Thymus (tissue), 11 donors: ENCODE results near the gene NCKAP1. TPM values are rescaled to one million over a fixed set of nuclear protein-coding genes. Genes with fewer than 3 reads are reported as not detected.
"Not testable (repeated sequence)": the region's sequence is repeated elsewhere in the genome, so short reads cannot be mapped to it uniquely, and the experiment has no call there.

Experiments
- DNase-seq, 9 donors: peaks; one replicate each; pipeline ENCODE4 v3.0.0-alpha.2; 2013; ENCODE audit warnings: low spot score in 9 of 9, low read depth in 6 of 9, missing footprints in 1 of 9
- H3K27ac ChIP-seq, 2 donors: one replicate each; pipeline ENCODE4 v1.5.1; 2013; ENCODE audit warnings: control low read depth in 1 of 2, low read depth in 1 of 2, low read length in 1 of 2, mild to moderate bottlenecking in 1 of 2, moderate library complexity in 1 of 2
- H3K27me3 ChIP-seq, 2 donors: one replicate each; pipeline ENCODE4 v1.5.1; 2013; ENCODE audit warnings: low read length in 1 of 2; ENCODE audit not compliant: control insufficient read depth in 2 of 2, insufficient read depth in 1 of 2
- H3K36me3 ChIP-seq, 2 donors: one replicate each; pipeline ENCODE4 v1.5.1; 2013; ENCODE audit warnings: low read length in 1 of 2, mild to moderate bottlenecking in 1 of 2, moderate library complexity in 1 of 2; ENCODE audit not compliant: control insufficient read depth in 2 of 2, insufficient read depth in 2 of 2
- H3K4me1 ChIP-seq, 2 donors: one replicate each; pipeline ENCODE4 v1.5.1; 2013; ENCODE audit warnings: low read length in 2 of 2; ENCODE audit not compliant: control insufficient read depth in 2 of 2, insufficient read depth in 2 of 2
- H3K4me3 ChIP-seq, 2 donors: one replicate each; pipeline ENCODE4 v1.5.1; 2013; ENCODE audit warnings: low read length in 2 of 2, control low read depth in 1 of 2, mild to moderate bottlenecking in 1 of 2
- H3K9me3 ChIP-seq, 2 donors: one replicate each; pipeline ENCODE4 v1.5.1; 2013; ENCODE audit warnings: low read length in 1 of 2, mild to moderate bottlenecking in 1 of 2; ENCODE audit not compliant: control insufficient read depth in 2 of 2, insufficient read depth in 1 of 2
- WGBS: extraction: QIAGEN DNeasy Blood & Tissue Kit; methylation state at CpG from one replicate; pipeline ENCODE4 v1.1.7; 2013; 5-methylcytosine and 5-hydroxymethylcytosine counted together
- polyA plus RNA-seq: library from polyadenylated mRNA; stranded (reverse); fragments of 200-250 nt; gene quantifications from one replicate; pipeline ENCODE4 v1.2.3, GENCODE V29; 2013
- total RNA-seq: library from RNA; stranded (reverse); fragments of 120-200 nt; gene quantifications from one replicate; pipeline ENCODE4 v1.2.4, GENCODE V29; 2013
- donor health status: healthy.

The NCKAP1 gene
- total and polyA plus RNA-seq, 2 donors = 23.7 to 36.8 TPM

DNA sequence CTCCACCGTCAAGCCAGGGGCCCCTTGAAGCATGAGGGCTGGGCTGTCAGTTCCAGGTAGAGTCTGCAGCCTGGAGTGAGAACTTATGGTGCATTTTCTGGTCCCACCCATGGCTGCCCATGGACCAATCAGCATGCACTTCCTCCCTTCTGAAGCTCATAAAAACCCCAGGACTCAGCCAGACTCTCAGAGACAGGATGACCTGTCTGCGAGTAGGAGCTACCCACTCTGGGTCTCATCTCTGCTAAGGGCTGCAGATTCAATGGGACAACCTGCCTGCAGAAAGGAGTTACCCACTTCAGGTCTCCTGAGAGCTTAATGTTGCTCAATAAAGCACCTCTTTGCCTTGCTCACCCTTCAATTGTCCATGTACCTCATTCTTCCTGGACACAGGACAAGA, 30.9 kb upstream of the NCKAP1 start:
- Histone ChIP-seq H3K27ac (no peak overlapping the region), H3K9me3 (peaks cover 0 to 24% of the 10 kb centered on the region in 2 donors), H3K4me1 (no peaks in the 10 kb centered on the region), H3K4me3 (no peak overlapping the region), H3K27me3 (peaks cover 0 to 2% of the 10 kb centered on the region in 2 donors), H3K36me3 (no peaks in the 10 kb centered on the region)
- 98% methylated on average over 2 of the region's 2 CpGs for WGBS
- DNase-seq = no peak

DNA sequence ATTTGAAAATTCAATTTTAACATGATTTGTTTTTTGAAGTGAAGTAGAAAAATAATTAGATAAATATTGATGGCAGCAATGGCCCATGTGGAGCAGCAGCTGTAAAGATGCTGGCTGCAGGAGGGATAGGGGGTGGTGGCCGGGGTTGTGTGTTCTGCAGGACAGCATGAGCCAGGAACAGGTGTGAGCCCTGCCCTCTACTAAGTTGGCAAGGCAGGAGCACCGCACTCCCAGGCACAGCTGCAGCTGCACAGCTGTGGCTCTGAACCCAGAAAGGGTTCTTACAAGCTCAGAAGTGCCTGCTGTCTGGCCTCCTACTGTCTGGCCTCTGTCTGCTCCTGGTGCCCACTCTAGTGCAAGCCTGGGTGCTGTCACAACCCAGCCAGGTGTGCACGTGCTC, 30.3 kb upstream of the NCKAP1 start:
- Histone ChIP-seq H3K4me1 (no peaks in the 10 kb centered on the region), H3K9me3 (peaks cover 0 to 24% of the 10 kb centered on the region in 2 donors), H3K27me3 (peaks cover 0 to 2% of the 10 kb centered on the region in 2 donors), H3K4me3 (no peak overlapping the region), H3K27ac (no peak overlapping the region), H3K36me3 (no peaks in the 10 kb centered on the region)
- DNase-seq = no peak
- 87% methylated on average over 3 of the region's 3 CpGs for WGBS

- H3K27me3 ChIP-seq = no peaks in the 10 kb centered on the region
- WGBS = 39% methylated on average over 2 of the region's 2 CpGs
- no peaks in the 10 kb centered on the region for H3K4me1 ChIP-seq
- no peak overlapping the region for H3K4me3 ChIP-seq
- no peak for DNase-seq
- no peak overlapping the region for H3K27ac ChIP-seq
- H3K36me3 ChIP-seq = no peaks in the 10 kb centered on the region
- no peaks in the 10 kb centered on the region for H3K9me3 ChIP-seq
These were observed 24.8 kb upstream of the NCKAP1 start for GRCh38 chr2:183063083-183063482.

- no peaks in the 10 kb centered on the region for H3K9me3 ChIP-seq
- DNase-seq = no peak
- H3K4me3 ChIP-seq = no peak overlapping the region
- H3K36me3 ChIP-seq = no peaks in the 10 kb centered on the region
- H3K27me3 ChIP-seq = no peaks in the 10 kb centered on the region
- 97% methylated on average over 14 of the region's 14 CpGs for WGBS
- H3K27ac ChIP-seq = no peak overlapping the region
- no peaks in the 10 kb centered on the region for H3K4me1 ChIP-seq
These were observed 22.4 kb upstream of the NCKAP1 start for GRCh38 chr2:183060571-183061231.

- no peaks in the 10 kb centered on the region for H3K4me1 ChIP-seq
- WGBS = 37% methylated on average over 1 of the region's 1 CpG
- peaks cover 0 to 5% of the 10 kb centered on the region in 2 donors for H3K27me3 ChIP-seq
- H3K27ac ChIP-seq = no peak overlapping the region
- no peak overlapping the region for H3K4me3 ChIP-seq
- H3K9me3 ChIP-seq = no peaks in the 10 kb centered on the region
- H3K36me3 ChIP-seq = no peaks in the 10 kb centered on the region
- DNase-seq = no peak
These were observed 21.3 kb upstream of the NCKAP1 start for GRCh38 chr2:183059561-183059960.

GRCh38 chr2:183057333-183057985, 19.2 kb upstream of the NCKAP1 start:
- WGBS = 90% methylated on average over 3 of the region's 3 CpGs
- Histone ChIP-seq H3K36me3 (no peaks in the 10 kb centered on the region), H3K4me3 (no peak overlapping the region), H3K9me3 (no peaks in the 10 kb centered on the region), H3K27me3 (peaks cover 0 to 5% of the 10 kb centered on the region in 2 donors), H3K4me1 (no peaks in the 10 kb centered on the region), H3K27ac (no peak overlapping the region)
- no peak for DNase-seq

- WGBS = 91% methylated on average over 5 of the region's 5 CpGs
- H3K9me3 ChIP-seq = no peaks in the 10 kb centered on the region
- no peaks in the 10 kb centered on the region for H3K36me3 ChIP-seq
- no peaks in the 10 kb centered on the region for H3K27me3 ChIP-seq
- H3K4me3 ChIP-seq = no peak overlapping the region
- no peaks in the 10 kb centered on the region for H3K4me1 ChIP-seq
- DNase-seq = no peak
- H3K27ac ChIP-seq = no peak overlapping the region
These were observed 11.2 kb upstream of the NCKAP1 start for GRCh38 chr2:183049420-183049819.

- not testable (repeated sequence) for H3K4me3 ChIP-seq, H3K9me3 ChIP-seq, DNase-seq, H3K27ac ChIP-seq, H3K36me3 ChIP-seq, H3K4me1 ChIP-seq, H3K27me3 ChIP-seq
- 96% methylated on average over 5 of the region's 5 CpGs for WGBS
These were observed 9.3 kb upstream of the NCKAP1 start for GRCh38 chr2:183047486-183048125.

GRCh38 chr2:183043580-183043979, 5.3 kb upstream of the NCKAP1 start:
- 98% methylated on average over 8 of the region's 8 CpGs for WGBS
- DNase-seq, H3K27ac ChIP-seq, H3K4me3 ChIP-seq, H3K4me1 ChIP-seq, H3K9me3 ChIP-seq, H3K36me3 ChIP-seq: not testable (repeated sequence)
- H3K27me3 ChIP-seq = peaks cover 13 to 27% of the 10 kb centered on the region in 2 donors
